ENCODE measurements around the gene PKDREJ.
A peak's percentile ranks its signal among the peaks of the same experiment; 100 is the strongest.
"Not testable (repeated sequence)": the region's sequence is repeated elsewhere in the genome, so short reads cannot be mapped to it uniquely, and the experiment has no call there.

Gene PKDREJ

GRCh38 chr22:46263216-46263590 lies at the start of gene PKDREJ:
PKDREJ (minus strand) TSS chr22:46263343; CDS start chr22:46263322, 21 bp downstream.
- H3K9me3 Mint-ChIP-seq: no peaks in the 10 kb centered on the region
- peak; percentile 14 for ATAC-seq
- H3K36me3 Mint-ChIP-seq: no peaks in the 10 kb centered on the region
- H3K27me3 Mint-ChIP-seq: peaks cover 49% of the 10 kb centered on the region
- H3K4me1 Mint-ChIP-seq: peaks cover 9% of the 10 kb centered on the region
- H3K27ac Mint-ChIP-seq: no peak within 1 kb of the TSS
- H3K4me3 Mint-ChIP-seq: no peak within 1 kb of the TSS

GRCh38 chr22:46312848-46313247 lies 49.7 kb upstream of the PKDREJ start:
- ATAC-seq, H3K27me3 Mint-ChIP-seq, H3K27ac Mint-ChIP-seq, H3K4me1 Mint-ChIP-seq, H3K36me3 Mint-ChIP-seq, H3K9me3 Mint-ChIP-seq, H3K4me3 Mint-ChIP-seq: not testable (repeated sequence)

- Mint-ChIP-seq H3K27me3 (no peaks in the 10 kb centered on the region), H3K4me3 (no peak overlapping the region), H3K27ac (no peak overlapping the region), H3K4me1 (no peaks in the 10 kb centered on the region), H3K9me3 (no peaks in the 10 kb centered on the region), H3K36me3 (no peaks in the 10 kb centered on the region)
- ATAC-seq: no peak
Measured at GRCh38 chr22:46312056-46312455, 48.9 kb upstream of the PKDREJ start.

GRCh38 chr22:46309526-46310085 lies 46.5 kb upstream of the PKDREJ start:
- H3K36me3 Mint-ChIP-seq: no peaks in the 10 kb centered on the region
- H3K4me3 Mint-ChIP-seq: no peak overlapping the region
- no peaks in the 10 kb centered on the region for H3K9me3 Mint-ChIP-seq
- H3K27ac Mint-ChIP-seq: no peak overlapping the region
- ATAC-seq: no peak
- H3K27me3 Mint-ChIP-seq: no peaks in the 10 kb centered on the region
- no peaks in the 10 kb centered on the region for H3K4me1 Mint-ChIP-seq

GRCh38 chr22:46308283-46308988 lies 45.3 kb upstream of the PKDREJ start:
- Mint-ChIP-seq H3K27me3 (no peaks in the 10 kb centered on the region), H3K4me3 (no peak overlapping the region), H3K36me3 (no peaks in the 10 kb centered on the region), H3K27ac (no peak overlapping the region), H3K9me3 (no peaks in the 10 kb centered on the region), H3K4me1 (no peaks in the 10 kb centered on the region)
- no peak for ATAC-seq

- Mint-ChIP-seq H3K9me3 (no peaks in the 10 kb centered on the region), H3K4me1 (no peaks in the 10 kb centered on the region), H3K27ac (no peak overlapping the region), H3K27me3 (peaks cover 13% of the 10 kb centered on the region), H3K36me3 (no peaks in the 10 kb centered on the region), H3K4me3 (no peak overlapping the region)
- ATAC-seq: no peak
Measured at GRCh38 chr22:46303347-46303965, 40.3 kb upstream of the PKDREJ start.

GRCh38 chr22:46300491-46300890 lies 37.3 kb upstream of the PKDREJ start:
- H3K36me3 Mint-ChIP-seq: no peaks in the 10 kb centered on the region
- H3K4me3 Mint-ChIP-seq: no peak overlapping the region
- H3K9me3 Mint-ChIP-seq: no peaks in the 10 kb centered on the region
- peaks cover 18% of the 10 kb centered on the region for H3K4me1 Mint-ChIP-seq
- no peak for ATAC-seq
- no peak overlapping the region for H3K27ac Mint-ChIP-seq
- peaks cover 15% of the 10 kb centered on the region for H3K27me3 Mint-ChIP-seq

- no peak overlapping the region for H3K4me3 Mint-ChIP-seq
- no peak for ATAC-seq
- H3K4me1 Mint-ChIP-seq: peaks cover 26% of the 10 kb centered on the region
- H3K27me3 Mint-ChIP-seq: peaks cover 15% of the 10 kb centered on the region
- no peaks in the 10 kb centered on the region for H3K9me3 Mint-ChIP-seq
- H3K36me3 Mint-ChIP-seq: no peaks in the 10 kb centered on the region
- H3K27ac Mint-ChIP-seq: no peak overlapping the region
Measured at GRCh38 chr22:46299101-46299500, 36.0 kb upstream of the PKDREJ start.

GRCh38 chr22:46297151-46297812 lies 34.1 kb upstream of the PKDREJ start:
- Mint-ChIP-seq H3K4me1 (peaks cover 44% of the 10 kb centered on the region), H3K36me3 (peaks cover 5% of the 10 kb centered on the region), H3K27me3 (peaks cover 15% of the 10 kb centered on the region), H3K9me3 (peaks cover 3% of the 10 kb centered on the region), H3K27ac (no peak overlapping the region), H3K4me3 (peak overlapping the region; percentile 87)
- peak; percentile 4 for ATAC-seq

GRCh38 chr22:46296257-46297150 lies 33.4 kb upstream of the PKDREJ start, which contains the start of gene GTSE1:
GTSE1 (plus strand) TSS chr22:46296870; CDS start chr22:46297401, 531 bp downstream.
- Mint-ChIP-seq H3K36me3 (peaks cover 9% of the 10 kb centered on the region), H3K9me3 (peaks cover 5% of the 10 kb centered on the region), H3K4me1 (peaks cover 45% of the 10 kb centered on the region), H3K4me3 (peak within 1 kb of the TSS; percentile 87), H3K27me3 (peaks cover 15% of the 10 kb centered on the region), H3K27ac (peak within 1 kb of the TSS; percentile 94)
- ATAC-seq: peak; percentile 98

GRCh38 chr22:46295277-46295971 lies 32.3 kb upstream of the PKDREJ start:
- Mint-ChIP-seq H3K9me3 (peaks cover 5% of the 10 kb centered on the region), H3K27me3 (peaks cover 15% of the 10 kb centered on the region), H3K36me3 (peaks cover 19% of the 10 kb centered on the region), H3K4me3 (peak overlapping the region; percentile 87), H3K4me1 (peaks cover 49% of the 10 kb centered on the region), H3K27ac (peak overlapping the region; percentile 94)
- ATAC-seq: no peak

GRCh38 chr22:46294784-46295183 lies 31.6 kb upstream of the PKDREJ start:
- H3K36me3 Mint-ChIP-seq: peaks cover 24% of the 10 kb centered on the region
- ATAC-seq: no peak
- peak overlapping the region; percentile 15 for H3K4me3 Mint-ChIP-seq
- H3K4me1 Mint-ChIP-seq: peaks cover 55% of the 10 kb centered on the region
- H3K9me3 Mint-ChIP-seq: peaks cover 5% of the 10 kb centered on the region
- H3K27me3 Mint-ChIP-seq: peaks cover 15% of the 10 kb centered on the region
- peak overlapping the region; percentile 94 for H3K27ac Mint-ChIP-seq

- Mint-ChIP-seq H3K27ac (peak overlapping the region; percentile 69), H3K4me3 (no peak overlapping the region), H3K36me3 (peaks cover 24% of the 10 kb centered on the region), H3K27me3 (peaks cover 5% of the 10 kb centered on the region), H3K4me1 (peaks cover 66% of the 10 kb centered on the region), H3K9me3 (peaks cover 5% of the 10 kb centered on the region)
- no peak for ATAC-seq
Measured at GRCh38 chr22:46293577-46294260, 30.6 kb upstream of the PKDREJ start.

- Mint-ChIP-seq H3K27ac (peak overlapping the region; percentile 69), H3K9me3 (peaks cover 5% of the 10 kb centered on the region), H3K27me3 (no peaks in the 10 kb centered on the region), H3K36me3 (peaks cover 24% of the 10 kb centered on the region), H3K4me1 (peaks cover 75% of the 10 kb centered on the region), H3K4me3 (no peak overlapping the region)
- no peak for ATAC-seq
Measured at GRCh38 chr22:46292732-46293131, 29.6 kb upstream of the PKDREJ start.

Data from stimulated activated memory B cell treated with anti-CD40 and anti-IgM and Interleukin-4, amounts not matched to agents 10 μg/mL and 1 μg/mL and 100 μg/mL, for 72 hours (primary cell).